Natural killer cell treated with Interleukin-12 subunit alpha and Interleukin-12 subunit beta and Interleukin-15 and Interleukin-18, amount 100 ng/mL, for 72 hours (primary cell): ENCODE data around the gene COMMD7. TPM values are rescaled to one million over a fixed set of nuclear protein-coding genes. Genes with fewer than 3 reads are reported as not detected.

Experiments used
- ATAC-seq, 2 donors: fragments of 150-1000 bp; cut with Tn5 transposase in 1 of 2; sonication (Bioruptor Pico), chemical (Tn5 transposase) in 1 of 2; 2 replicates each; pipeline ENCODE4 v1.10.0; 2021
- DNase-seq: peaks from one replicate; pipeline ENCODE4 v3.0.0; 2022; ENCODE audit warnings: low spot score
- H3K27ac Mint-ChIP-seq, 2 donors: 1 replicate in 1 of 2; 2 replicates in 1 of 2; pipeline ENCODE4 v1.8.0; 2022; ENCODE audit warnings: mixed read lengths in 2 of 2, mild to moderate bottlenecking in 1 of 2, moderate library complexity in 1 of 2
- H3K27me3 Mint-ChIP-seq, 2 donors: 1 replicate in 1 of 2; 2 replicates in 1 of 2; pipeline ENCODE4 v1.8.0; 2022; ENCODE audit warnings: mixed read lengths in 2 of 2
- H3K36me3 Mint-ChIP-seq: one replicate; pipeline ENCODE4 v1.8.0; 2022; ENCODE audit warnings: mixed read lengths
- H3K4me1 Mint-ChIP-seq, 2 donors: 1 replicate in 1 of 2; 2 replicates in 1 of 2; pipeline ENCODE4 v1.8.0; 2022; ENCODE audit warnings: low read depth in 2 of 2, mixed read lengths in 2 of 2, mild to moderate bottlenecking in 1 of 2
- H3K4me3 Mint-ChIP-seq: one replicate; pipeline ENCODE4 v1.8.0; 2022; ENCODE audit warnings: mixed read lengths
- H3K9me3 Mint-ChIP-seq: 2 replicates; pipeline ENCODE4 v1.8.0; 2022; ENCODE audit warnings: mixed read lengths
- total RNA-seq, 2 donors: library from RNA; stranded (reverse); gene quantifications; one replicate each; pipeline ENCODE4 v1.2.3, GENCODE V29; 2022

COMMD7 gene
- total RNA-seq, 2 donors from 2014 or later: 58.5 to 67.9 TPM

- Mint-ChIP-seq H3K27ac (no peak overlapping the region), H3K9me3 (no peaks in the 10 kb centered on the region), H3K4me1 (peaks cover 7 to 10% of the 10 kb centered on the region in 2 donors), H3K4me3 (no peak overlapping the region), H3K36me3 (no peaks in the 10 kb centered on the region), H3K27me3 (no peaks in the 10 kb centered on the region)
- no peak for DNase-seq
- peak in 1 of 2 donors; percentile 20 for ATAC-seq
Observed at GRCh38 chr20:32667027-32667426, 76.2 kb downstream of the COMMD7 start.

GRCh38 chr20:32664678-32665159 lies 78.5 kb downstream of the COMMD7 start:
- Mint-ChIP-seq H3K4me1 (peaks cover 4% of the 10 kb centered on the region in 2 donors), H3K36me3 (peaks cover 6% of the 10 kb centered on the region), H3K27me3 (no peaks in the 10 kb centered on the region), H3K4me3 (no peak overlapping the region), H3K27ac (peak overlapping the region; percentile 24 to 49), H3K9me3 (no peaks in the 10 kb centered on the region)
- peak; percentile 37 to 38 for ATAC-seq
- no peak for DNase-seq

GRCh38 chr20:32664012-32664677 lies 79.1 kb downstream of the COMMD7 start:
- no peak for DNase-seq
- Mint-ChIP-seq H3K36me3 (peaks cover 6% of the 10 kb centered on the region), H3K4me3 (no peak overlapping the region), H3K4me1 (peaks cover 4% of the 10 kb centered on the region in 2 donors), H3K27ac (no peak overlapping the region), H3K9me3 (no peaks in the 10 kb centered on the region), H3K27me3 (no peaks in the 10 kb centered on the region)
- no peak for ATAC-seq

GRCh38 chr20:32663335-32664011 lies 79.8 kb downstream of the COMMD7 start:
- DNase-seq (no peak), ATAC-seq (no peak)
- H3K27ac Mint-ChIP-seq: no peak overlapping the region
- no peaks in the 10 kb centered on the region for H3K9me3 Mint-ChIP-seq
- H3K27me3 Mint-ChIP-seq: no peaks in the 10 kb centered on the region
- H3K4me1 Mint-ChIP-seq: peaks cover 4% of the 10 kb centered on the region in 2 donors
- H3K4me3 Mint-ChIP-seq: no peak overlapping the region
- peaks cover 6% of the 10 kb centered on the region for H3K36me3 Mint-ChIP-seq

- H3K9me3 Mint-ChIP-seq: no peaks in the 10 kb centered on the region
- H3K27me3 Mint-ChIP-seq: no peaks in the 10 kb centered on the region
- no peak for DNase-seq
- no peak overlapping the region for H3K27ac Mint-ChIP-seq
- peaks cover 6% of the 10 kb centered on the region for H3K36me3 Mint-ChIP-seq
- no peak for ATAC-seq
- no peak overlapping the region for H3K4me3 Mint-ChIP-seq
- H3K4me1 Mint-ChIP-seq: peaks cover 4% of the 10 kb centered on the region in 2 donors
Observed at GRCh38 chr20:32661820-32662528, 81.3 kb downstream of the COMMD7 start.

- no peak for ATAC-seq
- H3K4me3 Mint-ChIP-seq: no peak overlapping the region
- peaks cover 6% of the 10 kb centered on the region for H3K36me3 Mint-ChIP-seq
- H3K27me3 Mint-ChIP-seq: no peaks in the 10 kb centered on the region
- no peak overlapping the region for H3K27ac Mint-ChIP-seq
- DNase-seq: no peak
- peaks cover 4 to 10% of the 10 kb centered on the region in 2 donors for H3K4me1 Mint-ChIP-seq
- no peaks in the 10 kb centered on the region for H3K9me3 Mint-ChIP-seq
Observed at GRCh38 chr20:32660661-32661060, 82.6 kb downstream of the COMMD7 start.

GRCh38 chr20:32656827-32657226 lies 86.4 kb downstream of the COMMD7 start:
- Mint-ChIP-seq H3K4me3 (no peak overlapping the region), H3K27ac (no peak overlapping the region), H3K4me1 (peaks cover 4 to 6% of the 10 kb centered on the region in 2 donors), H3K27me3 (no peaks in the 10 kb centered on the region), H3K9me3 (no peaks in the 10 kb centered on the region), H3K36me3 (peaks cover 6% of the 10 kb centered on the region)
- no peak for DNase-seq
- ATAC-seq: no peak

- DNase-seq: no peak
- H3K36me3 Mint-ChIP-seq: peaks cover 6% of the 10 kb centered on the region
- peaks cover 4 to 11% of the 10 kb centered on the region in 2 donors for H3K4me1 Mint-ChIP-seq
- H3K27ac Mint-ChIP-seq: no peak overlapping the region
- H3K4me3 Mint-ChIP-seq: no peak overlapping the region
- ATAC-seq: no peak
- H3K27me3 Mint-ChIP-seq: no peaks in the 10 kb centered on the region
- no peaks in the 10 kb centered on the region for H3K9me3 Mint-ChIP-seq
Observed at GRCh38 chr20:32655903-32656512, 87.3 kb downstream of the COMMD7 start.

- no peaks in the 10 kb centered on the region for H3K9me3 Mint-ChIP-seq
- ATAC-seq (peak; percentile 91 to 93), DNase-seq (peak; percentile 92)
- H3K36me3 Mint-ChIP-seq: no peaks in the 10 kb centered on the region
- no peaks in the 10 kb centered on the region for H3K27me3 Mint-ChIP-seq
- H3K27ac Mint-ChIP-seq: no peak overlapping the region
- H3K4me1 Mint-ChIP-seq: peaks cover 4 to 11% of the 10 kb centered on the region in 2 donors
- no peak overlapping the region for H3K4me3 Mint-ChIP-seq
Observed at GRCh38 chr20:32652739-32653526, 90.3 kb downstream of the COMMD7 start.

Other genes starting within 250 kb of the COMMD7 start
- 10 to 100 TPM; 20.0 to 20.1 TPM for gene NOL4L, start 158.1 kb downstream of the COMMD7 start, total RNA-seq
- gene C20orf203, start 69.5 kb downstream of the COMMD7 start, total RNA-seq: under 1 TPM; 0.07 to 0.17 TPM
- gene DNMT3B, start 18.9 kb upstream of the COMMD7 start, total RNA-seq: 1 to 10 TPM in 1 of 2 donors, under 1 TPM in 1; 0.81 to 2.2 TPM
- gene MAPRE1, start 76.5 kb upstream of the COMMD7 start, total RNA-seq: 100 to 1,000 TPM; 122 to 142 TPM
- 1 to 10 TPM in 1 of 2 donors, under 1 TPM in 1; 0.78 to 3.1 TPM for gene EFCAB8, start 115.5 kb upstream of the COMMD7 start, total RNA-seq